Measurements from ENCODE around the gene ZNF507. TPM values are rescaled to one million over a fixed set of nuclear protein-coding genes. Genes with fewer than 3 reads are reported as not detected.
"Not testable (repeated sequence)": the region's sequence is repeated elsewhere in the genome, so short reads cannot be mapped to it uniquely, and the experiment has no call there.

ZNF507 gene
- total and polyA plus RNA-seq, 5 experiments from 2014 or later, result 7.9 to 51.5 (median 8.0) TPM

- peaks cover 32 to 73% (median 62%) of the 10 kb centered on the region in 4 donors for H3K4me1 Mint-ChIP-seq
- H3K4me3 Mint-ChIP-seq, result no peak overlapping the region
- no peaks in the 10 kb centered on the region for H3K9me3 Mint-ChIP-seq
- ATAC-seq (no peak), DNase-seq (no peak)
- H3K36me3 Mint-ChIP-seq, result peaks cover 11 to 96% (median 44%) of the 10 kb centered on the region in 3 donors
- H3K27ac Mint-ChIP-seq, result peak overlapping the region in 3 of 10 donors; percentile 13 to 35 (median 17)
- POLR2A ChIA-PET, result no interaction called here
- H3K27me3 Mint-ChIP-seq, result no peaks in the 10 kb centered on the region
These were observed 16.3 kb downstream of the ZNF507 start for GRCh38 chr19:32361574-32362317.

GRCh38 chr19:32362318-32362691 lies 16.9 kb downstream of the ZNF507 start:
- Mint-ChIP-seq H3K9me3 (no peaks in the 10 kb centered on the region), H3K27ac (peak overlapping the region in 2 of 10 donors; percentile 17 to 35), H3K4me3 (no peak overlapping the region), H3K36me3 (peaks cover 11 to 96% (median 40%) of the 10 kb centered on the region in 3 donors), H3K27me3 (no peaks in the 10 kb centered on the region), H3K4me1 (peaks cover 32 to 78% (median 67%) of the 10 kb centered on the region in 4 donors)
- POLR2A ChIA-PET, result no interaction called here
- DNase-seq (no peak), ATAC-seq (no peak)

- Mint-ChIP-seq H3K9me3 (no peaks in the 10 kb centered on the region), H3K27me3 (no peaks in the 10 kb centered on the region), H3K27ac (peak overlapping the region in 1 of 10 donors; percentile 55), H3K4me1 (peaks cover 35 to 84% (median 71%) of the 10 kb centered on the region in 4 donors), H3K4me3 (no peak overlapping the region), H3K36me3 (peaks cover 11 to 94% (median 38%) of the 10 kb centered on the region in 3 donors)
- DNase-seq, result no peak
- POLR2A ChIA-PET, result no interaction called here
- no peak for ATAC-seq
These were observed 17.8 kb downstream of the ZNF507 start for GRCh38 chr19:32363175-32363574.

DNA sequence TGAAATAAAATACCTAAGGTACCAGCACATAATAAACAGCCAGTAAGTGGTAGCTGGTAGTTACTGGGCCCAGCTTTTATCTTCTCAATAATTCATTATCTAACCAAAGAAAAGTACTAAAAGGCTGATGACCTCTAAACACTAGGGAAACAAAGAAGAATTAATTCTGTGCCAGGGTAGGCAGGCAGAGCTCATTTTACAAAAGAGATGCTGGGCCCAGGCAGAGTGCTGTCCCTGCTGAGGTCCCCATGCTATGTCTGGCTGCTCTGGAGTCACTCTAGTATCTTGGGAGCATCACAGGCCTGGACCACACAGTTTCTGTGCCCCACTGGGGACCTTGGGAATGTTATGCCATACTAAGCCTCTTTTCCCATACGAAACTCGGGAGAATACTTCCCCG lies 18.2 kb downstream of the ZNF507 start:
- Mint-ChIP-seq H3K27ac (peak overlapping the region in 2 of 10 donors; percentile 32 to 37), H3K27me3 (no peaks in the 10 kb centered on the region), H3K4me1 (peaks cover 35 to 86% (median 75%) of the 10 kb centered on the region in 4 donors), H3K4me3 (no peak overlapping the region), H3K36me3 (peaks cover 11 to 94% (median 39%) of the 10 kb centered on the region in 3 donors), H3K9me3 (no peaks in the 10 kb centered on the region)
- POLR2A ChIA-PET, result no interaction called here
- ATAC-seq (no peak), DNase-seq (no peak)

DNA sequence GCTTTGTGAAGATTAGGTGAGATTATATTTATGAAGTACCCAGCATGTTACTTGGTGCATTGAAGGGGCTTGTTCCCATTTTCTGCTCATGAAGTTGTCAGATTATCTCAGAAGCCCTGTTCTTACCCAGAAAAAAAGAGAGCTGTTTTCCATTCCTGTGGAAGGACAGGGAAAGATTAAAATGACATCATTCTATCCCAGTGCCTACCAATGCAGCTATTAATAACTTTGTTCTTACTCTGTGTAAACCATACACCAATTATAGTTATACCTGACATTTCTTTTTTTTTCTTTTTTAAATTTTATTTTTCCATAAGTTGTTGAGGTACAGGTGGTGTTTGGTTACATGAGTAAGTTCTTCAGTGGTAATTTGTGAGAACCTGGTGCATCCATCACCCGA lies 18.6 kb downstream of the ZNF507 start:
- no peaks in the 10 kb centered on the region for H3K27me3 Mint-ChIP-seq
- POLR2A ChIA-PET, result no interaction called here
- H3K9me3 Mint-ChIP-seq, result no peaks in the 10 kb centered on the region
- H3K4me3 Mint-ChIP-seq, result no peak overlapping the region
- DNase-seq, result no peak
- no peak for ATAC-seq
- peaks cover 11 to 90% (median 42%) of the 10 kb centered on the region in 3 donors for H3K36me3 Mint-ChIP-seq
- peaks cover 35 to 89% (median 77%) of the 10 kb centered on the region in 4 donors for H3K4me1 Mint-ChIP-seq
- H3K27ac Mint-ChIP-seq, result peak overlapping the region in 2 of 10 donors; percentile 24 to 32

- Mint-ChIP-seq H3K4me1 (peaks cover 33 to 81% (median 70%) of the 10 kb centered on the region in 4 donors), H3K9me3 (no peaks in the 10 kb centered on the region), H3K4me3 (no peak overlapping the region), H3K36me3 (peaks cover 14 to 88% (median 50%) of the 10 kb centered on the region in 3 donors), H3K27me3 (no peaks in the 10 kb centered on the region), H3K27ac (peak overlapping the region in 8 of 10 donors; percentile 4 to 68 (median 22))
- DNase-seq (no peak), ATAC-seq (no peak)
- POLR2A ChIA-PET, result no interaction called here
These were observed 21.7 kb downstream of the ZNF507 start for GRCh38 chr19:32367063-32367462.

DNA sequence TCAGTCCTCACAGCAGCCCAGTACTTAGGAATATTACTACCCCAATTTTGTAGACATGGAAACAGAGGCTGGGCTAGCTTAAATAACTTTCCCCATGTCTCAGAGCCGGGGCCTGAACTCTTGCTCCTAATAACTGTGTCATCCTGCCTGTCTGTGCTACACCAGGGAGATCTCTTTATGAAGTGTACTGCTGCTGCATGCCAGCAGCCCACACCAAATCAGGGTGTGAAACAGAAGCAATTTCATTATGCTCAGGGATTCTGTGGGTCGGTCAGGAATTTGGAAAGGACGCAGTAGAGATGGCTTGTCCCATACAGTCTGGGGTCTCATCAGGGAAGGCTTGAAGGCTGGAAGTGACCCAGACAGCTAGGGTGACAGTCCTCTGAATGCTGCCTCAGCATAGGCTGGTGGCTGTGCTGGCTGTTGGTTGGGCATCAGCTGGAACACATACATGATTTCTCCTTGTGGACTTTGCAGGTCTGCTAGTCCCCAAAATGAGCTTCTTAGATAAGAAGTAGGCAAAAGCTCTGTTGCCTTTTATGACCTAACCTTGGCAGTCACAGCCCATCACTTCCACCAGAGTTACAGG lies 22.6 kb downstream of the ZNF507 start:
- Mint-ChIP-seq H3K27ac (peak overlapping the region in 5 of 10 donors; percentile 21 to 54 (median 37)), H3K4me3 (no peak overlapping the region), H3K36me3 (peaks cover 20 to 88% (median 52%) of the 10 kb centered on the region in 3 donors), H3K4me1 (peaks cover 29 to 71% (median 60%) of the 10 kb centered on the region in 4 donors), H3K9me3 (peaks cover 0 to 4% (median 0%) of the 10 kb centered on the region in 9 donors), H3K27me3 (no peaks in the 10 kb centered on the region)
- no peak for ATAC-seq
- DNase-seq, result no peak
- POLR2A ChIA-PET, result no interaction called here

GRCh38 chr19:32368787-32369186 lies 23.4 kb downstream of the ZNF507 start:
- no peaks in the 10 kb centered on the region for H3K27me3 Mint-ChIP-seq
- no peak overlapping the region for H3K4me3 Mint-ChIP-seq
- POLR2A ChIA-PET, result no interaction called here
- no peak for DNase-seq
- H3K9me3 Mint-ChIP-seq, result peaks cover 0 to 4% (median 0%) of the 10 kb centered on the region in 9 donors
- peaks cover 24 to 67% (median 55%) of the 10 kb centered on the region in 4 donors for H3K4me1 Mint-ChIP-seq
- ATAC-seq, result no peak
- H3K36me3 Mint-ChIP-seq, result peaks cover 22 to 88% (median 51%) of the 10 kb centered on the region in 3 donors
- peak overlapping the region in 2 of 10 donors; percentile 7 to 21 for H3K27ac Mint-ChIP-seq

DNA sequence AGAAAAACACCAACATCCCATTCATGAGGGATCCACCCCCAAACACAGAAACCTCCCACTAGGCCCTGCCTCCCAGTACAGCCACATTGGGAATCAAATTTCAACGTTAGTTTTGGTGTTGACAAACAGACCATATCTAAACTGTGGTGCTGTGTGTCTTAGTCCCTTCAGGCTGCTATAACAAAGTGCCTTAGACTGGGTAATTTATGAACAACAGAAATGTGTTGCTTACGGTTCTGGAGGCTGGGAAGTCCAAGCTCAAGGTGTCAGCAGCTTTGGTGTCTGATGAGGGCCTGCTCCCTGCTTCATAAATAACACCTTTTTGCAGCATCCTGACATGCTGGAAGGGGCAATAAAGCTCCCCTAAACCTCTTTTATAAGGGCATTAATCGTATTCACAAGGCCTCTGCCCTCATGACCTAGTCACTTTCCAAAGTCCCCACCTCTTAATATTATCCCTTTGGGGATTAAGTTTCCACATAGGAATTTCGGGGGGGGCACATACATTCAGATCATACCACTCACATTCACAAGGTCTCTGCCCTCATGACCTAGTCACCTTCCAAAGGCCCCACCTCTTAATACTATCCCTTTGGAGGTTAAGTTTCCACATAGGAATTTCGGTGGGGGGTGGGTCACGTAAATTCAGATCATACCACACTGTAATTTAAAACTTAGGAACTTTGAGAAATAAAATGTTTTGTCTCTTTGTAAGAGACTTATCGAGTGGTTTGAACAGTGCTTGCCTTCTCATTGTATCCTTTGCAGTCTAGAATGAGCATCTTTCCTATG lies 27.5 kb downstream of the ZNF507 start:
- Mint-ChIP-seq H3K4me3 (no peak overlapping the region), H3K27ac (no peak overlapping the region), H3K9me3 (peaks cover 0 to 4% (median 0%) of the 10 kb centered on the region in 9 donors), H3K27me3 (no peaks in the 10 kb centered on the region), H3K36me3 (peaks cover 19 to 81% (median 44%) of the 10 kb centered on the region in 3 donors), H3K4me1 (peaks cover 16 to 29% (median 24%) of the 10 kb centered on the region in 4 donors)
- DNase-seq (no peak), ATAC-seq (no peak)
- POLR2A ChIA-PET, result no interaction called here

- Mint-ChIP-seq H3K4me3 (no peak overlapping the region), H3K9me3 (peaks cover 0 to 4% (median 0%) of the 10 kb centered on the region in 9 donors), H3K27me3 (no peaks in the 10 kb centered on the region), H3K4me1 (peaks cover 12 to 22% (median 16%) of the 10 kb centered on the region in 4 donors), H3K27ac (peak overlapping the region in 1 of 10 donors; percentile 43), H3K36me3 (peaks cover 19 to 80% (median 46%) of the 10 kb centered on the region in 3 donors)
- ATAC-seq, result no peak
- POLR2A ChIA-PET, result no interaction called here
- no peak for DNase-seq
These were observed 28.3 kb downstream of the ZNF507 start for GRCh38 chr19:32373585-32374295.

DNA sequence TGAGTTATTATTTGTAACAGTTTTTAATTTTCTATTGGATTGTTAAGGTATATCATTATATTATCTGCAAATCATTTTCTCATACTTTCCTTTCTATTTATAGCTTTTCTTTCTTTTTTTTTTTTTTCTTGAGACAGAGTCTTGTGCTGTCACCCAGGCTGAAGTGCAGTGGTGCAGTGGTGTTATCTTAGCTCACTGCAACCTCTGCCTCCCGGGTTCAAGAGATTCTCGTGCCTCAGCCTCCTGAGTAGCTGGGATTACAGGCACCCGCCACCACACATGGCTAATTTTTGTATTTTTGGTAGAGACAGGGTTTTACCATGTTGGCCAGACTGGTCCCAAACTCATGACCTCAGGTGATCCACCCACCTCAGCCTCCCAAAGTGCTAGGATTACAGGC lies 29.0 kb downstream of the ZNF507 start:
- H3K9me3 Mint-ChIP-seq, H3K4me3 Mint-ChIP-seq, H3K27me3 Mint-ChIP-seq, POLR2A ChIA-PET, DNase-seq, ATAC-seq: not testable (repeated sequence)
- H3K4me1 Mint-ChIP-seq, result peaks cover 6 to 20% (median 13%) of the 10 kb centered on the region in 4 donors
- peak overlapping the region in 1 of 10 donors; percentile 43 for H3K27ac Mint-ChIP-seq
- peaks cover 19 to 81% (median 44%) of the 10 kb centered on the region in 3 donors for H3K36me3 Mint-ChIP-seq

GRCh38 chr19:32377088-32377487 lies 31.7 kb downstream of the ZNF507 start:
- H3K4me3 Mint-ChIP-seq, ATAC-seq, H3K9me3 Mint-ChIP-seq, H3K27me3 Mint-ChIP-seq, POLR2A ChIA-PET, DNase-seq: not testable (repeated sequence)
- Mint-ChIP-seq H3K36me3 (peaks cover 16 to 78% (median 45%) of the 10 kb centered on the region in 3 donors), H3K4me1 (peaks cover 0 to 12% (median 8%) of the 10 kb centered on the region in 4 donors), H3K27ac (peak overlapping the region in 1 of 10 donors; percentile 18)

Data from naive thymus-derived CD8-positive, alpha-beta T cell (primary cell).